Activated CD4-positive, alpha-beta T cell treated with anti-CD3 and anti-CD28 coated beads for 1 hour (primary cell): ENCODE data around the gene RXYLT1.
"Not testable (repeated sequence)": the region's sequence is repeated elsewhere in the genome, so short reads cannot be mapped to it uniquely, and the experiment has no call there.

Experiments used
- DNase-seq: peaks from one replicate; pipeline ENCODE4 v3.0.0-alpha.2; 2020

The RXYLT1 gene, protein sequence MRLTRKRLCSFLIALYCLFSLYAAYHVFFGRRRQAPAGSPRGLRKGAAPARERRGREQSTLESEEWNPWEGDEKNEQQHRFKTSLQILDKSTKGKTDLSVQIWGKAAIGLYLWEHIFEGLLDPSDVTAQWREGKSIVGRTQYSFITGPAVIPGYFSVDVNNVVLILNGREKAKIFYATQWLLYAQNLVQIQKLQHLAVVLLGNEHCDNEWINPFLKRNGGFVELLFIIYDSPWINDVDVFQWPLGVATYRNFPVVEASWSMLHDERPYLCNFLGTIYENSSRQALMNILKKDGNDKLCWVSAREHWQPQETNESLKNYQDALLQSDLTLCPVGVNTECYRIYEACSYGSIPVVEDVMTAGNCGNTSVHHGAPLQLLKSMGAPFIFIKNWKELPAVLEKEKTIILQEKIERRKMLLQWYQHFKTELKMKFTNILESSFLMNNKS

DNA sequence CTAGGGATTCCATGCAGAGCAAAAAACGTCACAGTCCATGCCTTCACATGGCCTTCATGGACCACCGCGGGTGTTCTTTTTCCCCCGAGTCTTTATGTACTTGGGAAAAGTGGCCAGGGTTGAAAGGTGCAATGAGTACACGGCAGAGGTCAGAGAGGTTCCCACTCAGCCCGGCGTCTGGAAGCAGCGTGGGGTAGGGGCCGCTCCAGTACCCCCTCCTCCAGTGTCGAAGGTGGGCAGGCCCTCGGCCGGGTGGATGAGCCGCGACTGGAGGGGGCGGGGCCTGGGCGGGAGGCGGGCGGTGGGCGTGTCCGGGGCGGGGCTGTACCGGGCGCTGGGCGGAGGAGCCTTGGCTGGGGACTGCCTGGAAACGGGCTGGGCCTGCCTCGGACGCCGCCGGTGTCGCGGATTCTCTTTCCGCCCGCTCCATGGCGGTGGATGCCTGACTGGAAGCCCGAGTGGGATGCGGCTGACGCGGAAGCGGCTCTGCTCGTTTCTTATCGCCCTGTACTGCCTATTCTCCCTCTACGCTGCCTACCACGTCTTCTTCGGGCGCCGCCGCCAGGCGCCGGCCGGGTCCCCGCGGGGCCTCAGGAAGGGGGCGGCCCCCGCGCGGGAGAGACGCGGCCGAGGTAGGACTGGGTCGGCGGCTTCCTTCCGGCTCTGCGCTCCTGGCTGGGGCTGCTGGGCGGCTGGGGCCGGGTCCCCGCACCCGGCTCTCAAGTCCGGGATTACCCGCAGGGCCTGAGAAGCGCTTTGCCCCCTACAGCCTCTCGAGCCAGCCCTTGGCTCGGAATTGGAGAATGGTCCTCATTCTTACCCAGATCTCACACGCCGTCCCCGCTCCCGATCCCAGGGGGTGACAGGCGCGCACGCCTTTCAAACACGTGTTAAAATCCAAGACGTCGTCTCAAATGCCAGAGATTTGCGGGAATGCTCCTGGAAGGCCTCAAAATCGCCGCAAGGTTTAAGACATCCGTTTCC is at the start of gene RXYLT1:
RXYLT1 (plus strand) TSS at position 412 of the 984 bp plus-strand sequence; CDS start at position 464, 52 bp downstream.
- peak; percentile 75 for DNase-seq

DNA sequence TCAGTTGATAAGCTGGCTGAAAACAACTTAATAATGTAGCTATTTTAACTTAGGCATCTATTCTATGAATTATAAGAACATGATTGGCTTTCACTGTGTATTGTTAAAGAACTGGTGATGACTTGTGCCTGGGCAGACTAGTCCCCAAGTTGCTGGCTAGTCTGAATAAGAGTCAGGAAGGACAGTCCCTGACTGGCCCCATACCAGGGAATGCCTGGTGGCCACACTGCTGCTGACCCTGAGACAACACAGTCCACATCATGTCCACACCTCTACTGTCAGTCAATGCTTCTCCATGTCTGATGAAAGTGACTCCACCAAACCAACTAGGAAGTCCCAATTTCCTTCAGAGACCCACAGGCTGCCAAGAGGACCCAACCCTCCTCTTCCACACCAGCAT is 46.9 kb upstream of the RXYLT1 start:
- not testable (repeated sequence) for DNase-seq

DNA sequence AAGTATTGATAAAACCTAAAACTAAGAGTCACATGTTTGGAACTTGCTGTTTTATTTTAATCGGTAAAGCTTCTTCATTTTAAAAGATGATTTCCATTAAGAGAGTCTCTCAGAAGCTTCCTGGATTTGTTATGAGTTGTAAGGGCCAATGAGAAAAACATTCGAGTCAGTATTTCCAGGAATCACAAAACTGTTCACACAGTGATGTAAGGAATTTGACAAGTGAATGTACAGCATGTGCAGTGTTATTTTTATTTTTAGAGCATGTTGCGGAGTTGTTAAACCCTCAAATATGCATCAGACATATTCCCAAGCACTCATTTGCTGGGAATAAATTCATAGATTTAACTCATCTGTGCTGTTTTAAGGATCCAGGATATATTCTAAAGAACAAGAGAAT is 46.1 kb upstream of the RXYLT1 start:
- DNase-seq: not testable (repeated sequence)

DNA sequence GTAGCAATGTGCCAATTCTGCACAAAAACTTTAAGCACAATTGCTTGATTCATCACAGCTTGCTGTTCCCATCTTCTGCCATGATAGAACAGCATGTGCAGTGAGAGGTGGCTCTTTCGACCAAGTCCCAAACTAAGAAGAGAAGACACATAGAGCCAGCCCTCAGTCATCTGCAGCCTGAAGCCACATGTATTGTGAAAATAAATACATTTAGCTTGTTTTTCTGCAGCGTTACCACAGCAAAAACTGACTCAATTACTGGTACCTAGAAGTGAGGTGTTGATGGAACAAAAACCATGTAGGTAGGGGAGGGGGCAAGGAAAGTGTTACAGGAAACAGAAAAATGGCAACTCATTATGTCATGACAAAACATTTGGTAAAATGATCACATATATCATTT is 39.2 kb upstream of the RXYLT1 start:
- not testable (repeated sequence) for DNase-seq

DNA sequence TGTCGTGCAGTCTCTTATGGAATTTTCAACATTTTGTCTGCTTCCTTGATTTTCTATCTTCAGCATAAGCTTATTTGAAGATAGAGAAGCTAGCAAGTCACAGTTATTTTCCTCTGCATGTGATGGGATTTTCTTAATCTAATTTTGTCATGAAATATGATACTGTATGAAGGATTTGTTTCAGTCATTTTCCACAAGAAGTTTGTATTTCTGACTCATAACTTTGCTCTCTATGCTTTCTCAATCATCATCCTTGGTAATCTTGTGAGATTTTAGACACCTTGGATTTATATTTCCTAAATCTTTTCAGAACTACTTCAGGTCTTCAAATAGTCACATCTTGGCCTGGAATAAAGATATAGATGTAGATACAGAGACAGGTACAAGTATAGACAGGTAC is 38.3 kb upstream of the RXYLT1 start:
- DNase-seq: not testable (repeated sequence)

DNA sequence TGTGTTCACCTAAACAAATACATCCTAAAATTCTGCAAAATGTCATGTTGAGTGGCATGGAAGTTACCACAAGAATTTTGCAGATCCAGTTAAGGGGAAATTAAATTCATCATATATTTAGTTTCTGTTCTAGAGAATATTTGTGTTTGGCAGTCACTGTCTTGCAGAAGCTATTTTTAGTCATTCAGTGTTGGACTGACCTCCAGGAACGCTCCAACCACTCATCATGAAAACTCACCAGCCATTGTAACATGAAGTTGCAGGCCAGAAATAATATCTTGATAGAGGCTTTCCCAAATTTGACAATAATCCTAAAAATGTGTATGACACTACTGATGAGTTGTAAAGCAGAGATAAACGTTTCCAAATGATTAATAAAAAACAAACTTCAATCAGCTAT is 35.6 kb upstream of the RXYLT1 start:
- DNase-seq: not testable (repeated sequence)

DNA sequence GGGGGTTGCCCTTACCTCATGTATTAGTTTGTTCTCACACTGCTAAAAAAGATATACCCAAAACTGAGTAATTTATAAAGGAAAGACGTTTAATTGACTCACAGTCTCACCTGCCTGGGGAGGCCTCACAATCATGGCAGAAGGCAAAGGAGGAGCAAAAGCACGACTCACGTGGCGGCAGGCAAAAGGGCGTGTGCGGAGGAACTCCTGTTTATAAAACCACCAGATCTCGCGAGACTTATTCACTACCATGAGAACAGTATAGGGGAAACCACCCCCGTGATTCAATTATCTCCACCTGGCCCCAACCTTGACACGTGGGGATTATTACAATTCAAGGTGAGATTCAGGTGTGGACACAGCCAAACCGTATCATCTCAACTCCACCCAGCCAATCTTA is 33.2 kb upstream of the RXYLT1 start:
- DNase-seq: not testable (repeated sequence)

DNA sequence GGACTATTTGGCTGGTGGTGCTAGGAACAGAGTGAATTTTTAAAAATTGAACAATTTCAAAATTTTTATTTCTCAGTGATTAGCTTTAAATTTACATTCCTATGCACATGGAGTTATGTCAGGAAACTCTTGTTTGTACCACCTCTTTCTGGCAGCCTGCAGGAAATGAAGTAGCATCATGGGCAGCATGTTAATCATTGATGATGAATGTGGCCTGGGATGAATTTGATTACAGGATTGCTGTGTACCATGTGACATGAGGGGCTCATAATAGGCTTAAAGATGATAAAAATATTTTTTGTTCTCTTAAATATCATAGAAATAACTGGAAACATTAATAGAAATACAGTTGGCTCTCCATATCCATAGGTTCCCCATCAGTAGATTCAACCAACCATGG is 32.6 kb upstream of the RXYLT1 start:
- DNase-seq: not testable (repeated sequence)

DNA sequence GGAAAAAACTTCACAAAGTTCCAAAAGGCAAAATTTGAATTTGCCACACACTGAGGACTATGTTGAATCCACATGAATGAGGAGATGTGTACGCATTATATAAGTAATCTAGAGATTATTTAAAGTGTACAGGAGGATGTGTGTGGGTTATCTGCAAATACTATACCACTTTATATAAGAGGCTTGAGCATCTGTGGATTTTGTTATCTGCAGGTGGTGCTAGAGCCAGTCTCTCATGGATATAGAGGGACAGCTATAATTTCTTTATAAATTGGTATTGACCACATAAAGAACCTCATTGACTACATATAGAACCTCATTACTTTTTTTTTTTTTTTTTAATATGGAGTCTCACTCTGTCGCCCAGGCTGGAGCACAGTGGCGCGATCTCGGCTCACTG is 32.2 kb upstream of the RXYLT1 start:
- DNase-seq: no peak

DNA sequence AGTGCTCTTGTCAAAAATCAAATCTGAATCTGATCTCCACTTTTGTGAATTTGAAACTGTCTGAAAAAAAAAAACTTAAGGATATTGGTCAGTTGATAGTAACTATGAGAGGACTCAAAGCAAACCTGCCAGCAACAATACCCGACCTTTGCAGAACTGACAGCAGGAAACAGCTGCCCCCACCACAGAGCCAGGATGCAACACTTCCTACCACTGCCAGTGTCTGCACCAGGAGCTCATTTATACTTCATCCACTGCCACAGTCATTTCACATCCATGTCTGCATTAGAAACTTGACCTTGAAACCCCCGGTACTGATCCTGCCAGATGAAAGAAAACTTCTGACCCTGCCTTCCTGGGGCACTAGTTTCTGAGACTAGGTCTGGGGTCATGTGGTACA is 27.4 kb upstream of the RXYLT1 start:
- DNase-seq: no peak

DNA sequence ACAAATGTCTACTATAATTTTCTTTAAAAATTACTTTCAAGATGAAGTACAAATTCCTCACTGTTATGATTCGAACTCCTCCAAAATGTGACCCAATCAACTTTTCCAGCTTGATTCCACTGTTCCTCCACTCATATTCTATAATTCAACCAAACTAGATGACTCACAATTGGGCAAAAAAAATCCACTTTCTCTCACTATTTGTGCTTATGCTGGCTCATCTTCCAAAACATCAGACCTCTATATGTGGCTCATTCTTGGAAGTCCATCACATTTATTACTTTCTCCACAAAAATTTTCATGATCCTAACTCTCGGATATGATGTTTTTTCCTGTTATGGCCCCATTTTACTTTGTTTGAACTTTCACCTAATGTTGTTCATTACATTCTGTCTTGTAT is 26.9 kb upstream of the RXYLT1 start:
- DNase-seq: no peak

DNA sequence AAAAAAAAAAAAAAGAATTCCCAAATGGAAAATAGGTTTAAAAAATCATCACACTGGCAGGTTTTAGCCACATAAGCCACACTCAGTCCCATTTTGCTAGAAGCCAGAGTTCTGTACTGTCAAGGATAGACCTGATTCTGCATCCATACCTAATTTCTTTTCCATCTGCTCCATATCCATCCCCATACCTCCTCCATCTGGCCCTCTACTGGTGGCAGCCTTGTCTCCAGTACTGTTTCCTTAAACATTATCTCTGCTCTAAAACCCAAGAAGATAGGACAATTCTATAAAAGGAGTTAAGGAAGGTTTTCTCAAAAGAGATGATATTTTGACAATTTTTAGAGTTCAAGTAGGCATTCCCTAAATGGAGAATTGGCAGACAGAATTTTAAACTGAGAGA is 26.0 kb upstream of the RXYLT1 start:
- no peak for DNase-seq

DNA sequence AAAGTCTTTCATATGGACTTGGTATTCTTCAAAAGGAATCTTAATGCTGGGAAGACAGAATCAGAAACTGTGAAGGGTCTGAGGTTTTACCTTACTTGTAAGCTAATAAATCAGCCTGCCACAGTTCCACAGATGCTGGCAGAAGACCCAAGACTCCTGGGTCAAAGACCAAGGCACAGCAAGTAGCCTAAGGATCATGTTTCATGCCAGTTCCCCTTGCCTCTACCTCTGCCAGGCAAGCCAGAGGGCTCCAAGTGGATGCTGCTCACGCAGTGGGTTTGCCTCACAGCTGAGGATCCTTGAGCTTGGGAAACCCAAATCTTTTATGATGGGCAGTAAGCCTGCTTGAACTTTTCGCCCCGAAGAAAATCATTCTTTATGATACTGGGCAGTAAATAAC is 15.2 kb upstream of the RXYLT1 start:
- DNase-seq: no peak

DNA sequence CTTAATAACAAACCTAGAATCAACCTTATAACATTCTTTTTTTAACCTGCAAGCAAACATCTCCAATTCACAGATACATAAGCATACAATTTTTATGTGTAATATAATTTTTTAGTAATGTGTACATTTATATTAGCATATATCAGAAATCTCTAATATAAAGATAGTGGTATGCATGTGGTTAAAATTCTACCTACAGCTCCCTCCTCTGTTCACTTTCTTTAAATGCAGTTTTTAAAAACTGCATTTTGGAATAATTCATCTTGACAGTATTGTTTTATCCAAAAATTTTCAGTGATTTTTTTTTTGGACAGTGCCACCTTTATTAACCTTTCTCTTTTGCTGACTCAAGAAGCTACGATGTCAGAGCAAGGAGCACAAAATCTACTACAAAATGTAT is 13.2 kb upstream of the RXYLT1 start:
- no peak for DNase-seq

DNA sequence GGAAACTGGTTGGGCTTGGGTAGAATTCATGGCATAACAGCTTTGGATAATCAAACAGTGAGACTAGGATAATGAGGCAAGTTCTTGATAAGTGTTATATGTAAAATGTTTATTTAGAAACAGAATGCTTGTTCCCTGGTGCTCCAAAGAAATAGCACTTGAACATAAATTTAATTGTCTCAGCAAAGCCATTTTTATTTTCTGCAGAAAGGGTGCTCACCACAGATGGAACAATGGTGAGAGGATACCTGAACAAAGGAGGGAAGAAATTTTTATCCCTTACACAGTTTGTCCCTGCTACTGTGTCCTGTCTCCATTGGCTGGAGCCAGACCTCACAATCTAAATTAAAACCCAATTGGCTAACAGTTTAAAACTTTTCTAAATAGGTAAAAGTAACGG is 9.3 kb upstream of the RXYLT1 start:
- DNase-seq: no peak

DNA sequence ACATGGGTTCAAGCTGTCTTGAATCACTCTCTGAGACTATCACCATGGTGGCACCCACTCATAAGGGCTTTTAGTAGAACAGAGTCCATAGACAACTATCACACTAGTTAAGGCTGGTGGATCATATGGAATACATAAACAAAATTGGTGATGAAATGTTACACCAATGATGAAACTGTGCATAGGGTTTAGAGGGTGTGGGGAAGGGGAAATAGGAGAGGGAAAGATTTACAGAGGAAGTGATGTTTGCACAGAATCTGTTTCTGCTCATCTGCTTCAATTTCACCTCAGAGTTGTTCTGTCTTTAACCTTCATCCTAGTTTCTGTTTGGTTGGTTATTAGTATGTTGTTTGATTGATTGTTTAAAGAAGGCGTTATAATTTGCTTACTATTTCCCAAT is 2.4 kb upstream of the RXYLT1 start:
- DNase-seq: no peak

DNA sequence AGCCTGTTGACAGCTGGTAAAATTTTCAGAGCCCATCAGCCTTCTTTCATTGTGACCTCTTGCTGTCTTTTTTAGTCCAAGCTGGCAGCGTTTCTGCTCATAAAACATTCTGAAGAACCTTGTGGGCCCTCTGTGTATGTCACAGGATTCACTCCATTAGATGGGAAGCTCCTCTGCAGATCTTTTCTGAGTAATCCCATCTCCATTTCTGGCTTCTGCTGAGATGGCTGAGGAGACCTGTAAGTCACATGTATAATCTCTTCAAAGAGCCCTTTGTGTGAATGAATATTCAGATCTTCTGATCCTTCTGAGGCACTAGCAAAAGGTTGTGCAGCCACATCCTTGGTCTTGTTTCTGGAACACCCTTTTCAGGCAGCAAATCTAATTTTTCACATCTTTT is 2.8 kb downstream of the RXYLT1 start:
- no peak for DNase-seq

DNA sequence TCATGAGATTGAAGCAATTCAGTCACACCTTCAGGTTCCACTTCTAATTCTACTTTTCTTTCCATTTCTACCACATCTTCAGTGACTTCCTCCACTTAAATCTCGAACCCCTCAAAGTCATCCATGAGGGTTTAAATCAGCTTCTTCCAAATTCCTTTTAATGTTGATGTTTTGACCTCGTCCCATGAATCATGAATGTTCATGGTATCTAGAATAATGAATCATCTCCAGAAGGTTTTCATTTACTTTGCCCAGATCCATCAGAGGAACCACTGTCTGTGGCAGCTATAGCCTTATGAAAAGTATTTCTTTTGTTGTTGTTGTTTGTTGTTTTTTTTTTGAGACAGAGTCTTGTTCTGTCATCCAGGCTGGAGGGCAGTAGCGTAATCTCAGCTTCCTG is 7.6 kb downstream of the RXYLT1 start:
- no peak for DNase-seq

DNA sequence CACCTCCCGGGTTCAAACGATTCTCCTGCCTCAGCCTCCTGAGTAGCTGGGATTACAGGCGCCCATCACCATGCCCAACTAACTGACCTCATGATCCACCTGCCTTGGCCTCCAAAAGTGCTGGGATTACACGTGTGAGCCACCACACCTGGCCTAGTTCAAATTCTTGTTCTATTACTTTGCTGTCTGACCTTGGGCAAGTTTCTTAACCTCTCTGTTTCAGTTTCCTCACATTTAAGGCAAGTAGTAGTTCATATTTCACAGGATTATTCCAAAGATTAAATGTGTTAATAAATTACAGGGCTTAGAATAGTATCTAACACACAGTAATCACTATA is 10.9 kb downstream of the RXYLT1 start:
- no peak for DNase-seq

DNA sequence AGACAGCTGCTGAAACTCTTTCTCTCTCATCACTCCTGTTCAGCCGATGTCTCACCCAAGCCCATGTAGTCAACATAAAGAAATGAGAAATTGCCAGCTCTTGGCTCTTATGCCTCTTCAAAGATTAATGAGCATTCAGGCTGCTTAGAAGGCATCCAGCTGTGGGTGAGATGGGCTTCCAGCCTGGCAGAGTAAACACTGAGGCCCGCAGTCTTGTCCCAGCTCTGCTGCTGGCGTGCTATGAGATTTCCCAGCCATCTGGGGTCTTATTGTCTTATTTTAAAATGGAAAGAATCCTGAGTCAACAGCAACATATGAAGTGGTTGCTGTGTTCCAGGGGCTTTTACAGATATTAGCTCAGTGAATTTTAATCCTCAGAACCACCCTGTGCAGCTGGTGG is 12.6 kb downstream of the RXYLT1 start:
- no peak for DNase-seq

DNA sequence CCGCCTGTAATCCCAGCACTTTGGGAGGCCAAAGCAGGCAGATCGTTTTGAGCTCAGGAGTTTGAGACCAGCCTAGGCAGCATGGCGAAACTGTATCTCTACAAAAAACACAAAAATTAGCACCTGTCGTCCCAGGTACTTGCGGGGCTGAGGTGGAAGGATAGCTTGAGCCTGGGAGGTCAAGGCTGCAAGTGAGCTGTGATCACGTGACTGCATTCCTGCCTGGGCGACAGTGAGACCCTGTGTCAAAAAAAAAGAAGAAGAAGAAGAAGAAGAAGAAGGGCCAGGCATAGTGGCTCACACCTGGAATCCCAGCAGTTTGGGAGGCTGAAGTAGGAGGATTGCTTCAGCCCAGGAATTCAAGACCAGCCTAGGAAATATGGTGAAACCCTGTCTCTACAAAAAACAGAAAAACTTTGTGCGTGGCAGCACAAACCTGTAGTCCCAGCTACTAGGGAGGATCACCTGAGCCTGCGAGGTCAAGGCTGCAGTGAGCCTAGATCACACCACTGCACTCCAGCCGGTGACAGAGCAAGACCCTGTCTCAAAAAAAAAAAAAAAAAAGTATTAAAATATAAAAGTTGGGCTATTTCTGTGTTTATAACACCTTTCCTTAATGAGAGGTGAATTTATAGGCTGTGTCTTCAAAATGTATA is 15.5 kb downstream of the RXYLT1 start:
- no peak for DNase-seq

DNA sequence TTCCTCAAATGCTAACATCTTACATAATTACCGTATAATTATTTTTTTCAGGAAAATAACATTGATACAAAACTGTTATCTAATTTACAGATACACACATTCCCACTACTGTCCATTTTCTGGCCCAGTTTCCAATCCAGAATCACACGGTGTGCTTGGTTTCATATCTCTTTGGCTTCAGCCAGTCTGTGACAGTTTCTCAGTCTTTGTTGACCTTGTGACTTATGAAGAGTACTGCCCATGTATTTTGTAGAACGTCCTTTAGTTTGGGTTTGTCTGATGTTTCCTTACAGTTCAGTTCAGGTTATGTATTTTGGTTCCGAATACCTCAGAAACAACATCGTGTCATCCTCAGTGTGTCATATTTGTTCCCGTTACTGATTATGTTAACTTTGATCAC is 16.2 kb downstream of the RXYLT1 start:
- DNase-seq: no peak

DNA sequence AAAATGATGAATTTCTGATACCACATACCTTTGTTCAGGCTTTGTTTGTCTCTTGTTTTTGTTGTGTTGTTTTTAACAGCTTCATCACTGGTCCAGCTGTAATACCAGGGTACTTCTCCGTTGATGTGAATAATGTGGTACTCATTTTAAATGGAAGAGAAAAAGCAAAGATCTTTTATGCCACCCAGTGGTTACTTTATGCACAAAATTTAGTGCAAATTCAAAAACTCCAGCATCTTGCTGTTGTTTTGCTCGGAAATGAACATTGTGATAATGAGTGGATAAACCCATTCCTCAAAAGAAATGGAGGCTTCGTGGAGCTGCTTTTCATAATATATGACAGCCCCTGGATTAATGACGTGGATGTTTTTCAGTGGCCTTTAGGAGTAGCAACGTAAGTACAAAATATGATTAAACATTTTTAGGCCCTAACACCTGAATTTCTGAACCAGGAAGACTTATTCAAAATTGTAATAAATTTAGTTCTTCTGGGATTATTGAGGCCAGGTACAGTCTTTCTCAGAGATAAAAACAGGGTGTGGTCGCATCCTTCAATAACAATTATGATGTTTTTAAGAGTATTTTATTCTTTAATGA is 22.4 kb downstream of the RXYLT1 start:
- no peak for DNase-seq
